ENCODE results near the gene DNAI7.
A peak's percentile ranks its signal among the peaks of the same experiment; 100 is the strongest.

The DNAI7 gene

GRCh38 chr12:25072906-25073650, 121.9 kb downstream of the DNAI7 start:
- no peak for TF ChIP-seq CTCF (conservative IDR thresholded peaks at IDR 0.05; ENCODE audit: low read depth, low read length)
- no peak overlapping the region for H3K4me3 ChIP-seq (ENCODE audit: low read length)
- DNase-seq (ENCODE audit: low read depth): no peak

DNA sequence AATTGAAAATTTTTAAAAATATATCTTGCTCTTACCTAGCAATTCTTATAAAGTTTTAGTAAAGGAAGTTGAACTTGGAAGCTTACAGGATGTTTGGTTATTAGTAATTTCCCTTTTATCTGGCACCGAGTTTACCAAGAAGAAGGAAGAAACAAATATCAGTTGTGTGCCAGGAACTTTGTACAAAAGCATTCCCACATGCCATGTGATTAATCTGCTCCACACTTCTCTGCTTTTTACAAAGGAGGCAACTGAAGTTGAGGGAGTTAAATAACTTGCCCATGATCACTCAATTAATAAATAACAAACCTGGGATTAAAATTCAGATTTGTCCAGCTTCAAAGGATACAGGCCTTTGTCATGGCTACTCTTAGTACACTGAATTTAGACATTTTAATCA, 123.6 kb downstream of the DNAI7 start:
- DNase-seq (ENCODE audit: low read depth): peak; percentile 29
- H3K4me3 ChIP-seq (ENCODE audit: low read length): no peak overlapping the region
- no peak for TF ChIP-seq CTCF (conservative IDR thresholded peaks at IDR 0.05; ENCODE audit: low read depth, low read length)

GRCh38 chr12:25069224-25069623, 125.7 kb downstream of the DNAI7 start:
- DNase-seq (ENCODE audit: low read depth): no peak
- H3K4me3 ChIP-seq (ENCODE audit: low read length): no peak overlapping the region
- no peak for TF ChIP-seq CTCF (conservative IDR thresholded peaks at IDR 0.05; ENCODE audit: low read depth, low read length)

DNA sequence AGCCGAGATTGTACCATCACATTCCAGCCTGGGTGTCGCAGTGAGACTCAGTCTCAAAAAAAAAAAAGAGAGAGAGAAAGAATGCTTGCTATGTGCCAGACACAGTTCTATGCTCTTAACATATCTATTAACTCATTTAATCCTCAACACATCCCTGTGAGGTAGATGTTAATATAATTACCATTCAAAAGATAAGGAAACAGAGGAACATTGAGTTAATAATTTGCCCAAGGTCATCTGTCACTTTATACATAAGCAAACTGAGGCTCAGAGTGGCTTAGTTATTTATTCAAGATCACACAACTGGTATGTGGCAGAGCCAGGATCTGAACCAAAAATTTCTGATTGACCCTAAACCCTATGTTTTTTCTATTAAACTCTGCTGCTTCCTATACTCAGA, 129.9 kb downstream of the DNAI7 start:
- DNase-seq (ENCODE audit: low read depth): no peak
- H3K4me3 ChIP-seq (ENCODE audit: low read length): no peak overlapping the region
- TF ChIP-seq CTCF (conservative IDR thresholded peaks at IDR 0.05; ENCODE audit: low read depth, low read length): no peak

- no peak for DNase-seq (ENCODE audit: low read depth)
- TF ChIP-seq CTCF (conservative IDR thresholded peaks at IDR 0.05; ENCODE audit: low read depth, low read length): no peak
- H3K4me3 ChIP-seq (ENCODE audit: low read length): no peak overlapping the region
Observed at GRCh38 chr12:25063873-25064628, 130.9 kb downstream of the DNAI7 start.

- DNase-seq (ENCODE audit: low read depth): no peak
- no peak overlapping the region for H3K4me3 ChIP-seq (ENCODE audit: low read length)
- no peak for TF ChIP-seq CTCF (conservative IDR thresholded peaks at IDR 0.05; ENCODE audit: low read depth, low read length)
Observed at GRCh38 chr12:25058658-25059058, 136.3 kb downstream of the DNAI7 start.
